Vagina (tissue), 2 donors: ENCODE results near the gene FSTL4. TPM values are rescaled to one million over a fixed set of nuclear protein-coding genes. Genes with fewer than 3 reads are reported as not detected.
A peak's percentile ranks its signal among the peaks of the same experiment; 100 is the strongest.

ENCODE experiments used
- DNase-seq, 2 donors: peaks; one replicate each; pipeline ENCODE4 v3.0.0-alpha.2; 2017; ENCODE audit errors: extremely low spot score in 2 of 2
- H3K27ac ChIP-seq: fragments of 200-600 bp; sonication (generic); one replicate; pipeline ENCODE4 v1.5.1; 2019
- H3K27me3 ChIP-seq: fragments of 200-600 bp; sonication (generic); one replicate; pipeline ENCODE4 v1.5.1; 2019
- H3K36me3 ChIP-seq, 2 donors: fragments of 200-600 bp; sonication (generic); one replicate each; pipeline ENCODE4 v1.5.1; 2017 to 2019
- H3K4me1 ChIP-seq: fragments of 200-600 bp; sonication (generic); one replicate; pipeline ENCODE4 v1.5.1; 2019
- H3K4me3 ChIP-seq, 2 donors: fragments of 200-600 bp; sonication (generic); 1 replicate in 1 of 2; 2 replicates in 1 of 2; pipeline ENCODE4 v1.5.1; 2016 to 2019
- H3K9me3 ChIP-seq: fragments of 200-600 bp; sonication (generic); one replicate; pipeline ENCODE4 v1.5.1; 2019
- CTCF ChIP-seq, 3 experiments: fragments of 450-650 bp in 2 of 3; fragments of 200-600 bp in 1 of 3; sonication (generic) in 1 of 3; IDR thresholded peaks; one replicate each; pipeline ENCODE4 v1.5.1; 2017 to 2019; ENCODE audit warnings: antibody characterized with exemption in 3 of 3, mild to moderate bottlenecking in 2 of 3, moderate library complexity in 2 of 3
- POLR2A ChIP-seq, 2 donors: fragments of 450-650 bp; IDR thresholded peaks; one replicate each; pipeline ENCODE4 v1.6.1; 2017; ENCODE audit warnings: antibody characterized with exemption in 2 of 2, mild to moderate bottlenecking in 2 of 2, moderate library complexity in 2 of 2
- POLR2AphosphoS5 ChIP-seq, 2 donors: sonication (generic); formaldehyde crosslinking; IDR thresholded peaks; one replicate each; pipeline ENCODE4 v1.9.0; 2017; ENCODE audit warnings: antibody characterized with exemption in 2 of 2, mild to moderate bottlenecking in 2 of 2, low read depth in 1 of 2; ENCODE audit not compliant: insufficient read depth in 1 of 2
- intact Hi-C: fragments of 100-400 bp; cut with DNase I; formaldehyde crosslinking; loops from one replicate; pipeline ENCODE4 v1.15.1; 2023
- total RNA-seq: library from RNA; depleted of rRNA; stranded (reverse); fragments of >200 nt; gene quantifications from one replicate; pipeline ENCODE4 v1.2.3, GENCODE V29; 2016

FSTL4 gene
- total RNA-seq, 1 donor from 2014 or later, result 3.7 TPM

- H3K36me3 ChIP-seq, result no peaks in the 10 kb centered on the region
- H3K9me3 ChIP-seq, result no peaks in the 10 kb centered on the region
- peak; percentile 67 to 95 for DNase-seq
- no peaks in the 10 kb centered on the region for H3K4me1 ChIP-seq
- H3K4me3 ChIP-seq, result no peak overlapping the region
- H3K27me3 ChIP-seq, result no peaks in the 10 kb centered on the region
- intact Hi-C loops, result no loop called here
- TF ChIP-seq POLR2A (IDR thresholded peaks at IDR 0.05) (no peak), CTCF (IDR thresholded peaks at IDR 0.05) (no peak), POLR2AphosphoS5 (IDR thresholded peaks at IDR 0.05; ENCODE audit: insufficient read depth in 1 of 2, low read depth in 1 of 2) (no peak)
- no peak overlapping the region for H3K27ac ChIP-seq
Measured at GRCh38 chr5:133356396-133356983, 255.9 kb downstream of the FSTL4 start.

- TF ChIP-seq CTCF (IDR thresholded peaks at IDR 0.05) (no peak), POLR2AphosphoS5 (IDR thresholded peaks at IDR 0.05; ENCODE audit: insufficient read depth in 1 of 2, low read depth in 1 of 2) (no peak), POLR2A (IDR thresholded peaks at IDR 0.05) (no peak)
- Histone ChIP-seq H3K27ac (no peak overlapping the region), H3K4me3 (no peak overlapping the region), H3K4me1 (no peaks in the 10 kb centered on the region), H3K9me3 (no peaks in the 10 kb centered on the region), H3K27me3 (no peaks in the 10 kb centered on the region), H3K36me3 (no peaks in the 10 kb centered on the region)
- peak in 1 of 2 donors; percentile 75 for DNase-seq
- intact Hi-C loops, result no loop called here
Measured at GRCh38 chr5:133354323-133355185, 257.8 kb downstream of the FSTL4 start.

- intact Hi-C loops, result no loop called here
- H3K36me3 ChIP-seq, result no peaks in the 10 kb centered on the region
Measured at GRCh38 chr5:133353741-133354140, 258.6 kb downstream of the FSTL4 start.

GRCh38 chr5:133348406-133348805 lies 263.9 kb downstream of the FSTL4 start:
- H3K36me3 ChIP-seq, result no peaks in the 10 kb centered on the region
- H3K27ac ChIP-seq, result no peak overlapping the region
- H3K9me3 ChIP-seq, result no peaks in the 10 kb centered on the region
- DNase-seq, result no peak
- intact Hi-C loops, result no loop called here
- no peaks in the 10 kb centered on the region for H3K27me3 ChIP-seq
- no peak overlapping the region for H3K4me3 ChIP-seq
- H3K4me1 ChIP-seq, result no peaks in the 10 kb centered on the region
- TF ChIP-seq CTCF (IDR thresholded peaks at IDR 0.05) (no peak), POLR2A (IDR thresholded peaks at IDR 0.05) (no peak), POLR2AphosphoS5 (IDR thresholded peaks at IDR 0.05; ENCODE audit: insufficient read depth in 1 of 2, low read depth in 1 of 2) (no peak)

More at GRCh38 chr5:133353741-133354140, 258.6 kb downstream of the FSTL4 start:
- Histone ChIP-seq H3K4me3 (no peak overlapping the region), H3K27ac (no peak overlapping the region), H3K27me3 (no peaks in the 10 kb centered on the region), H3K9me3 (no peaks in the 10 kb centered on the region), H3K4me1 (no peaks in the 10 kb centered on the region)
- peak in 1 of 2 donors; percentile 65 for DNase-seq
- no peak for TF ChIP-seq POLR2A (IDR thresholded peaks at IDR 0.05)
- no peak for TF ChIP-seq CTCF (IDR thresholded peaks at IDR 0.05)
- no peak for TF ChIP-seq POLR2AphosphoS5 (IDR thresholded peaks at IDR 0.05; ENCODE audit: insufficient read depth in 1 of 2, low read depth in 1 of 2)

- Histone ChIP-seq H3K27me3 (no peaks in the 10 kb centered on the region), H3K4me1 (no peaks in the 10 kb centered on the region), H3K4me3 (no peak overlapping the region), H3K27ac (no peak overlapping the region), H3K9me3 (no peaks in the 10 kb centered on the region), H3K36me3 (no peaks in the 10 kb centered on the region)
- DNase-seq, result no peak
- TF ChIP-seq POLR2AphosphoS5 (IDR thresholded peaks at IDR 0.05; ENCODE audit: insufficient read depth in 1 of 2, low read depth in 1 of 2), result no peak
- intact Hi-C loops, result no loop called here
Measured at GRCh38 chr5:133347039-133347438, 265.3 kb downstream of the FSTL4 start.
